ENCODE results near the gene PREX1. TPM values are rescaled to one million over a fixed set of nuclear protein-coding genes. Genes with fewer than 3 reads are reported as not detected.

The PREX1 gene
- polyA plus RNA-seq, 1 of the 3 experiments (the other 2 are of a cell fraction) = 5.3 TPM

- Histone ChIP-seq H3K79me2 (ENCODE audit: insufficient read depth) (no peaks in the 10 kb centered on the region), H3K27ac (ENCODE audit: low read depth in 2 of 2, low read length in 1 of 2) (no peak overlapping the region), H2AFZ (ENCODE audit: low read depth) (no peak overlapping the region), H4K20me1 (ENCODE audit: insufficient read depth) (no peaks in the 10 kb centered on the region), H3K27me3 (ENCODE audit: insufficient read depth) (no peaks in the 10 kb centered on the region), H3K4me3 (ENCODE audit: low read depth in 2 of 2, low read length in 1 of 2) (no peak overlapping the region), H3K9me3 (no peaks in the 10 kb centered on the region), H3F3A (replicated peaks; ENCODE audit: insufficient read depth) (no peaks in the 10 kb centered on the region), H3K4me2 (no peak overlapping the region), H3K36me3 (replicated peaks in 1 of 2; ENCODE audit: control insufficient read depth in 1 of 2, insufficient read depth in 2 of 2, low read length in 1 of 2) (no peaks in the 10 kb centered on the region), H3K9me2 (no peaks in the 10 kb centered on the region), H3K4me1 (ENCODE audit: control insufficient read depth in 1 of 2, insufficient read depth in 2 of 2, low read depth in 1 of 2, low read length in 1 of 2) (peaks cover 0 to 4% of the 10 kb centered on the region in 2 experiments; a peak in 1 of 4 replicates), H3K9ac (no peak overlapping the region)
- WGBS (ENCODE audit: low lambda C conversion rate) = 82% methylated on average over 4 of the region's 4 CpGs
- ChIA-PET POLR2A (no interaction called here), CTCF (interaction anchor here (1.0 kb wide), 1 partner anchor 108 kb away, joined by 3 read pairs; no protein-coding TSS in a partner anchor)
- DNase-seq = no peak
- TF ChIP-seq MXI1 (IDR thresholded peaks at IDR 0.05; ENCODE audit: low read depth, low read length) (no peak), RFX5 (IDR thresholded peaks at IDR 0.05; ENCODE audit: low read length) (no peak), GABPA (IDR thresholded peaks at IDR 0.05; ENCODE audit: low read depth) (no peak), MAX (IDR thresholded peaks at IDR 0.05; ENCODE audit: low read depth) (no peak), TEAD4 (IDR thresholded peaks at IDR 0.05; ENCODE audit: borderline replicate concordance, insufficient read depth) (no peak), EP300 (IDR thresholded peaks at IDR 0.05; ENCODE audit: borderline replicate concordance in 1 of 2, low read depth in 1 of 2, low read length in 1 of 2) (no peak), TAF1 (IDR thresholded peaks at IDR 0.05; ENCODE audit: borderline replicate concordance, low read depth, low read length) (no peak), RXRA (IDR thresholded peaks at IDR 0.05; ENCODE audit: borderline replicate concordance, low read depth) (no peak), NRF1 (IDR thresholded peaks at IDR 0.05; ENCODE audit: low read depth, low read length) (no peak), CHD2 (IDR thresholded peaks at IDR 0.05; ENCODE audit: low read length, partially characterized antibody) (no peak), RAD21 (IDR thresholded peaks at IDR 0.05; ENCODE audit: low read length) (no peak)
These were observed 62.4 kb downstream of the PREX1 start for GRCh38 chr20:48765359-48765758.

GRCh38 chr20:48763216-48763914 lies 64.4 kb downstream of the PREX1 start:
- TF ChIP-seq JUND (IDR thresholded peaks at IDR 0.05) = no peak
- TF ChIP-seq SMC3 (IDR thresholded peaks at IDR 0.05; ENCODE audit: low read depth, low read length) = no peak
- Histone ChIP-seq H3K27me3 (ENCODE audit: insufficient read depth) (no peaks in the 10 kb centered on the region), H4K20me1 (ENCODE audit: insufficient read depth) (0 out of 2 replicates have a peak, but pooled peaks cover 4% of the 10 kb centered on the region), H3K9me2 (no peaks in the 10 kb centered on the region), H3F3A (replicated peaks; ENCODE audit: insufficient read depth) (no peaks in the 10 kb centered on the region), H2AFZ (ENCODE audit: low read depth) (no peak overlapping the region), H3K4me1 (ENCODE audit: control insufficient read depth in 1 of 2, insufficient read depth in 2 of 2, low read depth in 1 of 2, low read length in 1 of 2) (peaks cover 3 to 4% of the 10 kb centered on the region in 2 experiments; a peak in 1 of 4 replicates), H3K79me2 (ENCODE audit: insufficient read depth) (no peaks in the 10 kb centered on the region), H3K36me3 (replicated peaks in 1 of 2; ENCODE audit: control insufficient read depth in 1 of 2, insufficient read depth in 2 of 2, low read length in 1 of 2) (no peaks in the 10 kb centered on the region), H3K9ac (no peak overlapping the region), H3K27ac (ENCODE audit: low read depth in 2 of 2, low read length in 1 of 2) (no peak overlapping the region), H3K4me3 (ENCODE audit: low read depth in 2 of 2, low read length in 1 of 2) (no peak overlapping the region), H3K4me2 (no peak overlapping the region), H3K9me3 (no peaks in the 10 kb centered on the region)
- no peak for DNase-seq
- ChIA-PET POLR2A (no interaction called here), CTCF (no interaction called here)
- 83% methylated on average over 12 of the region's 13 CpGs for WGBS (ENCODE audit: low lambda C conversion rate)
